HG03558 (cell line): ENCODE results near the gene ZNF599.
"Not testable (repeated sequence)": the region's sequence is repeated elsewhere in the genome, so short reads cannot be mapped to it uniquely, and the experiment has no call there.

Source experiments
- ATAC-seq: cut with Tn5 transposase; IDR thresholded peaks from one replicate; pipeline ENCODE4 v1.9.1; 2021; ENCODE audit warnings: moderate number of reproducible peaks; ENCODE audit not compliant: unreplicated experiment; ENCODE audit errors: extremely low read depth

Gene ZNF599

GRCh38 chr19:34772697-34773554, at the start of gene ZNF599:
Gene ZNF599, minus strand, starts transcription at chr19:34773215. Its CDS starts 374 bp downstream, at chr19:34772841.
- peak; percentile 86 for ATAC-seq

DNA sequence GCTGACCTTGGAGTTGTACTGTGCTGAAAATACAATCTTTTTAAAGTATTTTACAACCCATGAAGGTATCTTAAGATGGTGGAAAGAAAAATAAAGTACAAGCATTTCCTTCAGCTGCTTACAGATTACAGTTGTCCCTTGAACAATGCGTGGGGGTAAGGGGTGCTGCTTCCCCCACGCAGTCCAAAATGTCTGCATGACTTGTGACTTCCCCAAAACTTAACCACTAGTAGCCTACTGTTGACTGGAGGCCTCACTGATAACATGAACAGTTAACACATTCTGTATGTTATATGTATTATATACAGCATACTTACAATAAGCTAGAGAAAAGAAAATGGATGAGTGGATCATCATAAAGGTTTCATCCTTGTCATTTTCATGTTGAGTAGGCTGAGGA, 45.3 kb upstream of the ZNF599 start:
- no peak for ATAC-seq

DNA sequence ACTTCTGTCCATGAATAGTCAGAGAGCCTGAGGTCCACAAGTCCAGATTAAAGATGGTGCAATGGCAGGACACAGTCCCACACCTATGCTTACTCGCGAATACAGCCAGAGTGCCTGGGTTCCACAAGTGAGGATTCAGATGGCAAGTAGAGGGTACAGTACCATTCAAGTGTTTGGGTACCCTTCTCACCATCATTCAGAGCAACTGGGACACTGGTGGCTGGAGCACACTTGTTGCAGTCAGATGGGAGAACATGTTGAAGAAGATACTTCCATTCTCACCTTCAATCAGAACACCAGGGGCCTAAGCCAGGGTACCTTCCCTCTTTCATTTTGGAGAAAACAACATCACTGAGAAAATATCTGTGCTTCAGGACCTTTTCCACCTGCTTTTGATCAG, 43.7 kb upstream of the ZNF599 start:
- no peak for ATAC-seq

- no peak for ATAC-seq
These were observed 35.6 kb upstream of the ZNF599 start for GRCh38 chr19:34808566-34808965.

- ATAC-seq: no peak
These were observed 34.2 kb upstream of the ZNF599 start for GRCh38 chr19:34806976-34807860.

GRCh38 chr19:34804115-34804514, 31.1 kb upstream of the ZNF599 start:
- no peak for ATAC-seq

DNA sequence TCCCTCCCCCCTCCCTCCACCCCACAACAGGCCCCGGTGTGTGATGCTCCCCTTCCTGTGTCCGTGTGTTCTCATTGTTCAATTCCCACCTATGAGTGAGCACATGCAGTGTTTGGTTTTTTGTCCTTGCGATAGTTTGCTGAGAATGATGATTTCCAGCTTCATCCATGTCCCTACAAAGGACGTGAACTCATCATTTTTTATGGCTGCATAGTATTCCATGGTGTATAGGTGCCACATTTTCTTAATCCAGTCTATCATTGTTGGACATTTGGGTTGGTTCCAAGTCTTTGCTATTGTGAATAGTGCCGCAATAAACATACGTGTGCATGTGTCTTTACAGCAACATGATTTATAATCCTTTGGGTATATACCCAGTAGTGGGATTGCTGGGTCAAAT, 23.9 kb upstream of the ZNF599 start:
- ATAC-seq: not testable (repeated sequence)

- no peak for ATAC-seq
These were observed 21.3 kb upstream of the ZNF599 start for GRCh38 chr19:34794066-34794960.

DNA sequence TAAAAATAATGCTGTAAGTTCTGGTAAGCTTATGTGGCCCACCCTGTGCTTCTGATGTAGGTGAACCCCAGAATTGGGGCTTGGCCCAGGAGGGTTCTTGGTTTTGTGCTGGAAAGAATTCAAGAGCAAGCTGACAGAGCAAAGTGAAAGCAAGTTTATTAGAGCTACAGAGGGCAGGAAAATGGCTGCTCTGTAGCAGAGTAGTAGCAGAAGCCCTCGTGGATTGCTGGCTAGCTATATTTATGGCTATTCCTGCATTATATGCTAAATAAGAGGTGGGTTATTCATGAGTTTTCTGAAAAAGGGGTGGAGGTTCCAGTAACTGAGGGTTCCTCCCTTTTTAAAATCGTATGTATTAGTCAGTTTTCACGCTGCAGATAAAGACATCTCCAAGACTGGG, 20.6 kb upstream of the ZNF599 start:
- no peak for ATAC-seq

- no peak for ATAC-seq
These were observed 15.1 kb upstream of the ZNF599 start for GRCh38 chr19:34788074-34788473.

DNA sequence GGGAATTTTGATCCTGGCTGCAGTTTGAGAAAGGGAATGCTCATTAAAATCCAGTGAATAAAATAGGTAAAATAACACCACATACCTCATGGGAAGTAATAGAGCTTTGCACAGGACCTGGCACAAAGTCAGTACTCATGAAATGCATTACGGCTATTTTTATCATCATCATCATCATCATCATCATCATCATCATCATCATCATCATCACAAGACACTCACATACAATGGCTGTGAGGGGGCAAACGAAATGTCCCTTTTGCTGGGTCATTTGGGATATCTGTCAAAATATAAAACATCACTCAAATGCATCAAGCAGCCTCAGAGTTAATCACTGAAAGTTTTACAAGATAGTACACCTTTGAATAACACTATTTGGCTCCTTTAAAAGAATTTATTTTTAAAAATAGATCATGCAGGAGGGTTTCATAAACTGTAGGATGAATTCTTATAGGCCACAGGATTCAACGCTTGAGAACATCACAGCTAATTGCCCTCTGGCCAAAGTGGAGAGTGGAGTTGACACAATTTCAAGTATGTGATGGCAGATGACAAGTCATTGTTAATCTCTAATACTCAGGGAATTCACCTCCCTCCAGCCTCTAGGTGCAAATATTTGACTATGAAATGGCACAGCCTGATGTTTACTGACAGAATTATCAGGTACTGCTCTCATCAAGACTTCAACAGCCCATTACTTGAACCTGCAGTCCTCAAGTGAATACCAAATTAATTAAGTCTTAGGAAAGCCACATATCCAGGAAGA, 14.2 kb upstream of the ZNF599 start:
- no peak for ATAC-seq

GRCh38 chr19:34786236-34786635, 13.2 kb upstream of the ZNF599 start:
- no peak for ATAC-seq

DNA sequence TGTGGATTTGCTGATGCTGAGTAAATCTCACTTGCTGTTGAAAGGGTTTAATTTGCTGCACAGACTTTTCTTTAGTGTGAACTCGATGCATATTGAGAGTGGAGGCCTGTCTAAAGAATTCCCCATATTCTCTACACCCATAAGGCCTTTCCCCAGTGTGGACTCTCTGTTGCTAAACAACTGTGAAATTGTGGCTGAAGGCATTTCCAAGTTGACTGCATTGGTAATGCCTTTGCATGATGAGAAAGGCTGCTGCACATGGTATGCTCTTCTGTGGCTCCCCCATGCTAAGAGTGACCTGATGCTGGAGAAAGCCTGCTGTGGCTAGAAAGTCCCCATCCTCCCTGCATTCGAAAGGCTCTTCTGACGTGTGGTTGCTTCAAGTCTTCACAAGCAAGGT, 6.6 kb upstream of the ZNF599 start:
- ATAC-seq: no peak

DNA sequence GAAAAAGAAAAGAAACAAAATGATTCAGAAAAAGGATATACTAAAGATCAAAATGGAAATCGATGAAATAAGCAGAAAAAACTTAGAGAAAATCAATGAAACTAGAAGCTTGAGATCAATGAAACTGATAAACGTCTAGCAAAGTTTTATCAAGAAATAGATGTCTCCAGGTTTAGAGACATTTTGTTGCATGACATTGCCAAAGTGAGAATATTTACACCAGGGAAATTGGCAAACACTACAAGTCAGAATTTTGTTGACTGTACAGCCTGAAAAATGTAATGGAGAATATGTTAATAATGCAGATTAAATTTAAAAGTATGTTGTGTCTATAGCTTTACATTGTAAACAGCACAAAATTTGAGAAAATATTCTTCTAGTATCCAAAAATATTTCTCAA, 5.3 kb upstream of the ZNF599 start:
- ATAC-seq: no peak

DNA sequence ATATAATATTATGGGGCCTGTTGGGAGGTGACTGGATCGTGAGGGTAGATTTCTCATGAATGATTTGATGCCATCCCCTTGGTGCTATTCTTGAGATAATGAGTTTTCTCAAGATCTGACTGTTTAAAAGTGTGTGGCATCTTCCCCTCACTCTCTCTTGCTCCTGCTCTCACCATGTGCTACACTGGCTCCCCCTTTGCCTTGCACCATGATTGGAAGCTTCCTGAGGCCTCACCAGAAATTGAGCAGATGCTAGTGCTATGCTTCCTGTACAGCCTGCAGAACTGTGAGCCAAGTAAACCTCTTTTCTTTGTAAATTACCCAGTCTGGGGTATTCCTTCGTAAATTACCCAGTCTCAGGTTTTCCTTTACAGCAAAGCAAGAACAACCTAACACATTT, 1.8 kb upstream of the ZNF599 start:
- ATAC-seq: no peak

DNA sequence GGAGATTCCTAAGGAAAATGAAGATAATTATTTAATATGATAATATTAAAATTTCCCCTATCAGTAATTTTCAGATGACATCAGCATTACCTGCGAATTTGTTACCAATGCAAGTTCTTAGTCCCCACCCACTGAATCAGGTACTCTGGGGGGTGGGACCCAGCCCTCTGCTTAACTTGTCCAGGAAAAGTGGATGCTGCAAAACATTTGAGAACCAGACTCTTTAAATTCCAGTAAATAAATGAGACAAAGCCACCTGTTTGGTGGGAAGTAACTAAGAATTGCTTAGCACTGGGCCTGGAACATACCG, 495 bp upstream of the ZNF599 start:
- ATAC-seq: no peak

DNA sequence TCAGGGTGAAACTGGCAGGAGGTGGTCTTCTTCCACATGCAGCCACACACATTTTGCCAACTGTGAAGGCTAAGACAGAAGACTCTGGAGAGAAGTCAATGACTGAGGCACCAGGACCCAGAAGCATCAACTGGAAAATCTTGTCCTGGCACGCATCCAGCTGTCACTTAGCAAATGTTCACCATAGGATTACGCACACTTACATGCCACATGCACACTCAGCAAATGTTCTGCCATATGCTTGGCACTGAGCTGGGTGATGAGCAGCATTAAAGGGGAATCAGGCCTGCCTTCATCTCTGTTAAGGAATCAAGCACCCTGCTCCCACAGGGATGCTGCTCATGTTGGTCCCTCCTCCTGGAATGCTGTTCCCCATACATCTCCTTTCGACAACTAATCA, 5.1 kb downstream of the ZNF599 start:
- no peak for ATAC-seq

GRCh38 chr19:34766386-34766785, 6.6 kb downstream of the ZNF599 start:
- ATAC-seq: no peak

- ATAC-seq: no peak
These were observed 13.6 kb downstream of the ZNF599 start for GRCh38 chr19:34759218-34759917.
